ENCODE data around the gene C9orf43.
"Not testable (repeated sequence)": the region's sequence is repeated elsewhere in the genome, so short reads cannot be mapped to it uniquely, and the experiment has no call there.

Gene C9orf43

GRCh38 chr9:113379829-113380210, 30.7 kb upstream of the C9orf43 start:
- not testable (repeated sequence) for DNase-seq (ENCODE audit: low read depth, low spot score); H3K4me3 ChIP-seq (ENCODE audit: low read length)

- no peak overlapping the region for H3K4me3 ChIP-seq (ENCODE audit: low read length)
- no peak for DNase-seq (ENCODE audit: low read depth, low spot score)
Measured at GRCh38 chr9:113380869-113381378, 29.6 kb upstream of the C9orf43 start.

- H3K4me3 ChIP-seq (ENCODE audit: low read length); DNase-seq (ENCODE audit: low read depth, low spot score): not testable (repeated sequence)
Measured at GRCh38 chr9:113381441-113381840, 29.1 kb upstream of the C9orf43 start.

GRCh38 chr9:113381909-113382411, 28.6 kb upstream of the C9orf43 start:
- DNase-seq (ENCODE audit: low read depth, low spot score): no peak
- H3K4me3 ChIP-seq (ENCODE audit: low read length): no peak overlapping the region

- H3K4me3 ChIP-seq (ENCODE audit: low read length): no peak overlapping the region
- no peak for DNase-seq (ENCODE audit: low read depth, low spot score)
Measured at GRCh38 chr9:113386571-113387393, 23.8 kb upstream of the C9orf43 start.

GRCh38 chr9:113387560-113388230, 22.9 kb upstream of the C9orf43 start:
- no peak for DNase-seq (ENCODE audit: low read depth, low spot score)
- no peak overlapping the region for H3K4me3 ChIP-seq (ENCODE audit: low read length)

GRCh38 chr9:113388833-113389232, 21.7 kb upstream of the C9orf43 start:
- no peak for DNase-seq (ENCODE audit: low read depth, low spot score)
- H3K4me3 ChIP-seq (ENCODE audit: low read length): no peak overlapping the region

- DNase-seq (ENCODE audit: low read depth, low spot score): no peak
- H3K4me3 ChIP-seq (ENCODE audit: low read length): no peak overlapping the region
Measured at GRCh38 chr9:113389451-113389850, 21.1 kb upstream of the C9orf43 start.

- DNase-seq (ENCODE audit: low read depth, low spot score): no peak
- no peak overlapping the region for H3K4me3 ChIP-seq (ENCODE audit: low read length)
Measured at GRCh38 chr9:113390192-113390960, 20.2 kb upstream of the C9orf43 start.

- no peak overlapping the region for H3K4me3 ChIP-seq (ENCODE audit: low read length)
- no peak for DNase-seq (ENCODE audit: low read depth, low spot score)
Measured at GRCh38 chr9:113391917-113392316, 18.6 kb upstream of the C9orf43 start.

- H3K4me3 ChIP-seq (ENCODE audit: low read length): no peak overlapping the region
- no peak for DNase-seq (ENCODE audit: low read depth, low spot score)
Measured at GRCh38 chr9:113393281-113393680, 17.3 kb upstream of the C9orf43 start.

- no peak overlapping the region for H3K4me3 ChIP-seq (ENCODE audit: low read length)
- no peak for DNase-seq (ENCODE audit: low read depth, low spot score)
Measured at GRCh38 chr9:113395000-113395861, 15.3 kb upstream of the C9orf43 start.

- DNase-seq (ENCODE audit: low read depth, low spot score): no peak
- no peak overlapping the region for H3K4me3 ChIP-seq (ENCODE audit: low read length)
Measured at GRCh38 chr9:113397203-113397631, 13.3 kb upstream of the C9orf43 start.

- no peak overlapping the region for H3K4me3 ChIP-seq (ENCODE audit: low read length)
- DNase-seq (ENCODE audit: low read depth, low spot score): no peak
Measured at GRCh38 chr9:113398796-113399195, 11.8 kb upstream of the C9orf43 start.

GRCh38 chr9:113399646-113400200, 10.8 kb upstream of the C9orf43 start:
- H3K4me3 ChIP-seq (ENCODE audit: low read length): no peak overlapping the region; the same call in 1 of the 2 replicates
- DNase-seq (ENCODE audit: low read depth, low spot score): no peak

GRCh38 chr9:113401027-113401792, 9.3 kb upstream of the C9orf43 start, which contains the start of gene ALAD:
Gene ALAD, minus strand, starts transcription at chr9:113401284. Its CDS starts 7,725 bp downstream, at chr9:113393559.
- peak; percentile 95 for DNase-seq (ENCODE audit: low read depth, low spot score)
- peak within 1 kb of the TSS; percentile 61 for H3K4me3 ChIP-seq (ENCODE audit: low read length)

GRCh38 chr9:113403646-113404045, 6.9 kb upstream of the C9orf43 start:
- H3K4me3 ChIP-seq (ENCODE audit: low read length): no peak overlapping the region
- no peak for DNase-seq (ENCODE audit: low read depth, low spot score)

Data from Jurkat, Clone E6-1 (cell line).